ENCODE measurements around the gene MBLAC2. TPM values are rescaled to one million over a fixed set of nuclear protein-coding genes. Genes with fewer than 3 reads are reported as not detected.

Gene MBLAC2
- total RNA-seq, 1 donor from 2014 or later: 4.3 TPM

- no peak overlapping the region for H3K27ac ChIP-seq (ENCODE audit: low read depth, low read length)
- DNase-seq (ENCODE audit: low read depth): no peak
- H3K79me2 ChIP-seq (ENCODE audit: insufficient read depth, low read length): no peaks in the 10 kb centered on the region
- H3K27me3 Mint-ChIP-seq (ENCODE audit: low read depth, unreplicated experiment): no peaks in the 10 kb centered on the region
- TF ChIP-seq EZH2 (IDR thresholded peaks at IDR 0.05; ENCODE audit: insufficient read depth, low read length) (no peak), CTCF (IDR thresholded peaks at IDR 0.05; ENCODE audit: insufficient read depth, low read depth, low read length) (no peak)
- no peak for FAIRE-seq
- no peaks in the 10 kb centered on the region for H3K9me3 ChIP-seq (ENCODE audit: insufficient read depth, low read depth, low read length)
- H3K4me3 Mint-ChIP-seq (ENCODE audit: unreplicated experiment): no peak overlapping the region
- no peak overlapping the region for H3K4me3 ChIP-seq (ENCODE audit: insufficient read depth, low read depth, low read length)
- no peak overlapping the region for H3K27ac Mint-ChIP-seq (ENCODE audit: unreplicated experiment)
- H3K36me3 Mint-ChIP-seq (ENCODE audit: low read depth, unreplicated experiment): peaks cover 2% of the 10 kb centered on the region
- no peaks in the 10 kb centered on the region for H3K36me3 ChIP-seq (ENCODE audit: insufficient read depth, low read length)
- no peaks in the 10 kb centered on the region for H3K4me1 ChIP-seq (ENCODE audit: insufficient read depth, low read length)
- H3K4me2 ChIP-seq (ENCODE audit: low read length): no peak overlapping the region
- no peaks in the 10 kb centered on the region for H4K20me1 ChIP-seq (ENCODE audit: insufficient read depth, low read length)
- no peak overlapping the region for H3K9ac ChIP-seq (ENCODE audit: low read length)
- no peaks in the 10 kb centered on the region for H3K9me3 Mint-ChIP-seq (ENCODE audit: unreplicated experiment)
- H3K4me1 Mint-ChIP-seq (ENCODE audit: low read depth, unreplicated experiment): peaks cover 12% of the 10 kb centered on the region
- no peaks in the 10 kb centered on the region for H3K27me3 ChIP-seq (ENCODE audit: insufficient read depth, low read length)
- H2AFZ ChIP-seq (ENCODE audit: low read depth, low read length): no peak overlapping the region
These were observed 10.0 kb upstream of the MBLAC2 start for GRCh38 chr5:90484540-90484939.

- H3K27me3 Mint-ChIP-seq (ENCODE audit: low read depth, unreplicated experiment): no peaks in the 10 kb centered on the region
- H3K27ac ChIP-seq (ENCODE audit: low read depth, low read length): no peak overlapping the region
- H2AFZ ChIP-seq (ENCODE audit: low read depth, low read length): no peak overlapping the region
- no peaks in the 10 kb centered on the region for H4K20me1 ChIP-seq (ENCODE audit: insufficient read depth, low read length)
- peaks cover 2% of the 10 kb centered on the region for H3K36me3 Mint-ChIP-seq (ENCODE audit: low read depth, unreplicated experiment)
- TF ChIP-seq EZH2 (IDR thresholded peaks at IDR 0.05; ENCODE audit: insufficient read depth, low read length): no peak
- DNase-seq (ENCODE audit: low read depth): no peak
- H3K79me2 ChIP-seq (ENCODE audit: insufficient read depth, low read length): no peaks in the 10 kb centered on the region
- H3K9ac ChIP-seq (ENCODE audit: low read length): no peak overlapping the region
- H3K4me3 Mint-ChIP-seq (ENCODE audit: unreplicated experiment): no peak overlapping the region
- H3K4me1 Mint-ChIP-seq (ENCODE audit: low read depth, unreplicated experiment): peaks cover 12% of the 10 kb centered on the region
- H3K4me2 ChIP-seq (ENCODE audit: low read length): no peak overlapping the region
- no peak for FAIRE-seq
- no peaks in the 10 kb centered on the region for H3K4me1 ChIP-seq (ENCODE audit: insufficient read depth, low read length)
- no peak overlapping the region for H3K27ac Mint-ChIP-seq (ENCODE audit: unreplicated experiment)
- H3K9me3 ChIP-seq (ENCODE audit: insufficient read depth, low read depth, low read length): no peaks in the 10 kb centered on the region
- H3K27me3 ChIP-seq (ENCODE audit: insufficient read depth, low read length): no peaks in the 10 kb centered on the region
- no peak overlapping the region for H3K4me3 ChIP-seq (ENCODE audit: insufficient read depth, low read depth, low read length)
- no peaks in the 10 kb centered on the region for H3K36me3 ChIP-seq (ENCODE audit: insufficient read depth, low read length)
- no peaks in the 10 kb centered on the region for H3K9me3 Mint-ChIP-seq (ENCODE audit: unreplicated experiment)
These were observed 8.6 kb upstream of the MBLAC2 start for GRCh38 chr5:90483206-90483605.

- Histone ChIP-seq H4K20me1 (ENCODE audit: insufficient read depth, low read length) (no peaks in the 10 kb centered on the region), H3K4me1 (ENCODE audit: insufficient read depth, low read length) (no peaks in the 10 kb centered on the region), H3K36me3 (ENCODE audit: insufficient read depth, low read length) (no peaks in the 10 kb centered on the region), H3K4me2 (ENCODE audit: low read length) (no peak overlapping the region), H3K9ac (ENCODE audit: low read length) (no peak overlapping the region), H3K79me2 (ENCODE audit: insufficient read depth, low read length) (no peaks in the 10 kb centered on the region), H3K27ac (ENCODE audit: low read depth, low read length) (no peak overlapping the region), H2AFZ (ENCODE audit: low read depth, low read length) (no peak overlapping the region), H3K4me3 (ENCODE audit: insufficient read depth, low read depth, low read length) (no peak overlapping the region), H3K9me3 (ENCODE audit: insufficient read depth, low read depth, low read length) (no peaks in the 10 kb centered on the region), H3K27me3 (ENCODE audit: insufficient read depth, low read length) (no peaks in the 10 kb centered on the region)
- Mint-ChIP-seq H3K4me1 (ENCODE audit: low read depth, unreplicated experiment) (peaks cover 20% of the 10 kb centered on the region), H3K36me3 (ENCODE audit: low read depth, unreplicated experiment) (peaks cover 2% of the 10 kb centered on the region), H3K4me3 (ENCODE audit: unreplicated experiment) (no peak overlapping the region), H3K27ac (ENCODE audit: unreplicated experiment) (no peak overlapping the region), H3K27me3 (ENCODE audit: low read depth, unreplicated experiment) (no peaks in the 10 kb centered on the region), H3K9me3 (ENCODE audit: unreplicated experiment) (no peaks in the 10 kb centered on the region)
- no peak for TF ChIP-seq CTCF (IDR thresholded peaks at IDR 0.05; ENCODE audit: insufficient read depth, low read depth, low read length)
- no peak for TF ChIP-seq EZH2 (IDR thresholded peaks at IDR 0.05; ENCODE audit: insufficient read depth, low read length)
- DNase-seq (ENCODE audit: low read depth): no peak
- no peak for FAIRE-seq
These were observed 6.1 kb upstream of the MBLAC2 start for GRCh38 chr5:90480699-90481098.

Data from astrocyte (in vitro differentiated cells and primary cell).